GM12801 (cell line): ENCODE measurements around the gene NEMP2.

ENCODE experiments used
- TF ChIP-seq, protein P1 (sequence below): IDR thresholded peaks from one replicate; pipeline ENCODE4 v1.5.1; 2011; ENCODE audit warnings: control low read depth; ENCODE audit not compliant: insufficient read length; ENCODE audit errors: extremely low read depth

NEMP2 gene

DNA sequence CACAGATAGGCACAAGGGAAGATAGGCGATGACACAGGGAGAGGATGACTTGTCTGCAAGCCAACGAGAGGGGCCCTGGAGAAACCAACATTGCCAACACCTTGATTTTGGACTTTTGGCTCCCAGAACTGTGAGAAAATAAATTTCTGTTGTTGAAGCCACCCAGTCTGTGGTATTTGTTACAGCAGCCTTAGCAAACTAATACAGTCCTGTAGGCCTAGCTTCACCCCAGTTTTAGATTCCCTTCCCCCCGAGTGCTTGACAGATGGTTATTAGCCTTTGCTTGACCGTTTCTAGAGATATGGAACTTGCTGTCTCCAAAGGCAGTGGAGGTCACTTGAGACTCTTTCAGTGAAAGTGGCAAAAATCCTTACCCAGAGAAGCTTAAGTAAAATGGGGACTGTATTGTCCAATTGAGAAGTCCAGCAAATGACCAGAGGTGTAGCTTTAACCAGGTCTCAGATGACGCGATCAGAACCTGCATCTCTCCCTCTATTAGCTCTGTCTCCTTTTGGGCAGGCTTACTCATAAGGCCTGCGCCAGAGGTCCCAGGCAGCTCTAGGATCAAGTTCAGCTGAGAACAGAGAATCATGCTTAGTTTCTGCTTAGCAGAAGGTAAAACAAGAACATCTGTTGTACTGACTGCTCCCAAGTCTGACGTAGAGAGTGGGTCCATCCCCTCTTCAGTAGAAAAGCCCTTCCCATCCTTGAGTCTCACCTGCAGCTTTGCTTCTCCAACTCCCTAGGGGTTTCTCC, 76.0 kb downstream of the NEMP2 start:
- TF ChIP-seq, protein P1, sequence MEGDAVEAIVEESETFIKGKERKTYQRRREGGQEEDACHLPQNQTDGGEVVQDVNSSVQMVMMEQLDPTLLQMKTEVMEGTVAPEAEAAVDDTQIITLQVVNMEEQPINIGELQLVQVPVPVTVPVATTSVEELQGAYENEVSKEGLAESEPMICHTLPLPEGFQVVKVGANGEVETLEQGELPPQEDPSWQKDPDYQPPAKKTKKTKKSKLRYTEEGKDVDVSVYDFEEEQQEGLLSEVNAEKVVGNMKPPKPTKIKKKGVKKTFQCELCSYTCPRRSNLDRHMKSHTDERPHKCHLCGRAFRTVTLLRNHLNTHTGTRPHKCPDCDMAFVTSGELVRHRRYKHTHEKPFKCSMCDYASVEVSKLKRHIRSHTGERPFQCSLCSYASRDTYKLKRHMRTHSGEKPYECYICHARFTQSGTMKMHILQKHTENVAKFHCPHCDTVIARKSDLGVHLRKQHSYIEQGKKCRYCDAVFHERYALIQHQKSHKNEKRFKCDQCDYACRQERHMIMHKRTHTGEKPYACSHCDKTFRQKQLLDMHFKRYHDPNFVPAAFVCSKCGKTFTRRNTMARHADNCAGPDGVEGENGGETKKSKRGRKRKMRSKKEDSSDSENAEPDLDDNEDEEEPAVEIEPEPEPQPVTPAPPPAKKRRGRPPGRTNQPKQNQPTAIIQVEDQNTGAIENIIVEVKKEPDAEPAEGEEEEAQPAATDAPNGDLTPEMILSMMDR: no peak

DNA sequence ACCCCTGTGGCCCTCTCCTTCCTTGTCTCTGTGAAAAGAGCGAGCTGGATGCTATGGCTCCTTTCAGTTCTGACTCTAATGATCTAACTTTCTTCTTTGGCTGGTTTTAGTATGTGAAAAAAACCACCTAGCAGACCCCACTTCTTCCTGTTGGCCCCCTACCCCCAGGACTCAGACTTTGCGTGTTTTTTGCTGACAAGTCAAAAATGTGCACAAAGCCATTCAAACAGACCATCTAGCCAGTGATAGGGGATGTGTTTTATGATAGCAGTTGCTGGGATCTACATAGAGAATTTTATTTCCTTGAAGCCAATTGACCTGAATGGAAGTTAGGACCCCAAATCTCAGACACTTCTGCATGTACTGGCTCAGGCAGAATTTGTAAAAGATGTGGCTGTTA, 77.3 kb downstream of the NEMP2 start:
- TF ChIP-seq, protein P1: no peak

DNA sequence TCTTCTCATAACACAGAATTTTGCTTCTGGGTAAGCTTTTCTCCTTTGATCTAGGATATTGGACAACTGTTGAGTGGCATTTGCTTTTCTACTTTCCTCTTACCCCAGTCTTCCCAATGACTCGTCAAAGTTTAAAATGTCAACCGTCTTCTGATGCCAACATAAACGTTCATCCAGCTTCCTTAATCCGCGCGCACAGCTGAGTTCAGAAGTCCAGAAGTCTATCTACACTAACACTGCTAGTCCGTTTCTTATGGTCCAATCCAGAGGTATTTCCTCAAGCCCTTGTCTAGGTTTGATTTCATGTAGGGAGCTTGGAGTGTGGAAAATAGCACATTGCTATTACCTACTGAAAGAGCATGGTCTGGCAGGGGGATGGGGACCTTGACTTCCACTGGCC, 77.7 kb downstream of the NEMP2 start:
- TF ChIP-seq, protein P1: no peak

DNA sequence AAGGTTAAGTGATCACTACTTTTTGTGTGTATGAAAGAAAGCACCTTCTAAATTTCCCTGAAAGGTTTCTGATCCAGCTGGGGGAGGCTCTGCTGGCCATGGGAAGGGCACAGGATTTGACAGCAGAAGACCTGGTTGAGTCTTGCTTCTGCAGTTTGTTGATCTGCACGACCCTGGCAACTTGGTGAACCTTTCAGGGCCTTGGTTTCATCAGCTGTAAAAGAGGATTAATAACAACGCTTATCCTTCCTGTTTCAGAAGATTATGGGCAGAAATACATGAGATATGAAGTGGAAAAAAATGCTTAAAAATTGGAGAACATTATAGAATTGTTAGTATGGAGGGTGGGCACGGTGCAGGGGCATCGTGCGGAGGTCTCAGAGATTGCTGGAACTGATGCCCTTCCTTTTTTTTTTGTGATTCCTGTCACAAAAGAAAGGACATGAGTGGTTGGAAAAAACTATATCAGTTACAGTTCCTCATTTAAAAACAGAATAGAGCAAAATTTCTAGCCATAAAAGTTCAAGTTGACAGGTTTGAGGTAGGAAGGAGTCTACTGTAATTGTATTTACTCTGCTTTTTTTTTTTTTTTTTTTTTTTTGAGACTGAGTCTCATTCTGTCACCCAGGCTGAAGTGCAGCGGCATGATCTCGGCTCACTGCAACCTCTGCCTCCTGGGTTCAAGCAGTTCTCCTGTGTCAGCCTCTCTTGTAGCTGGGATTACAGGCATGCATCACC, 79.0 kb downstream of the NEMP2 start:
- TF ChIP-seq, protein P1: no peak

DNA sequence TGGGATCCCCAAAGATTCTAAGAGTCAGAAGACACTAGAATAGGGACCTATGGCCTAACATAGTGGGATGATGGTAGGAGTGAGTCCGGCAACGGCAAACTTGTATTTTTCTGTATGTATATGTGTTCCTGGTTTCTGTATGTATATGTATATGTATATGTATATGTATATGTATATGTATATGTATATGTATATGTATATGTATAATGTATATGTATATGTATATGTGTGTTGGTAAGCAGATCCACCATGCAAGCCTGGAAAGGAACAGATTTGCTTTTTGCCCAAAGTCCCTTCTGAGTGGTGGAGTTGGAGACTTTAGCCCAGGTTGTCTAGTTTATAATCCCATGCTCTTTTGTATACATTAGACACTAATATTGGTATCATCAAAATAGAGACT, 79.7 kb downstream of the NEMP2 start:
- TF ChIP-seq, protein P1: no peak
